Measurements from ENCODE around the gene TCP10L. TPM values are rescaled to one million over a fixed set of nuclear protein-coding genes. Genes with fewer than 3 reads are reported as not detected.

Gene TCP10L
- total and polyA plus RNA-seq, 10 of the 15 experiments (the other 5 are each of a cell fraction or from before 2014, with no cell fraction given): 0.11 to 0.45 (median 0.19) TPM; not detected in 3

DNA sequence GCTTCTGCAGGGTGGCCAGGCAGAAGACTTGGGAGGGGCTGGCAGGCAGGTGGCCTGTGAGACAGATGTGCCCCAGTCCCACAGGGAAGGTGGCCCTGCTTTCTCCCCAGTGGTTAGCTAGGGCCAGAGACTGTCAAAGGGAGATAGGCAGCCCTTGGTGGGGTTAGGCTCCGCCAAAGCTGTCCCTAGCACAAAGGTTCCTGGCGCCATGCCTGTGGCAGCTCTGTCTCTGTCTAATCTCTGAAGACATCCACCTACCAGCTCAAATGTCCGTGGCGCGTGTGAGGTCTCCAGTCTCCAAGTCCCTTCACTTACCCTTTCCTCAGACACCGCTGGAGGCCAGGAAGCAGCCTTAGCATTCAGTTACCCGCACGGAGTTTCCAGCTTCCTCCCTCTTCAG is 17.7 kb downstream of the TCP10L start:
- no peak overlapping the region for H3K9ac ChIP-seq (ENCODE audit: control insufficient read depth, insufficient read depth, low read length)
- ChIA-PET SMC1A (ENCODE audit: uncharacterized antibody, unreplicated experiment) (interaction anchor here (1.3 kb wide), 1 partner anchor 108 kb away, joined by 3 read pairs; no protein-coding TSS in a partner anchor), RAD21 (ENCODE audit: unreplicated experiment) (no interaction called here), CTCF (interaction anchor here (1.3 to 3.1 kb wide), 3 partner anchors 34 to 172 kb away, joined by 3 to 34 read pairs (median 5); no protein-coding TSS in a partner anchor), POLR2A (no interaction called here)
- peaks cover 2 to 3% of the 10 kb centered on the region in 2 experiments; a peak in 1 of 4 replicates for H3K27me3 ChIP-seq (replicated peaks in 1 of 2; ENCODE audit: control insufficient read depth in 2 of 2, insufficient read depth in 2 of 2, low read length in 1 of 2)
- no peak overlapping the region for H3K4me2 ChIP-seq (ENCODE audit: control insufficient read depth, insufficient read depth)
- H3K27ac ChIP-seq (ENCODE audit: control insufficient read depth, insufficient read depth): no peak overlapping the region
- H3K79me2 ChIP-seq (ENCODE audit: control insufficient read depth, insufficient read depth, low read length): no peaks in the 10 kb centered on the region
- BruUV-seq (replicated peaks): no TSS peak
- ATAC-seq (no peak), FAIRE-seq (no peak), DNase-seq (ENCODE audit: low read depth, low spot score) (no peak)
- H3K9me3 ChIP-seq (replicated peaks; ENCODE audit: control insufficient read depth, insufficient read depth, low read length): peaks cover 1% of the 10 kb centered on the region; the same call in 1 of the 3 replicates
- no peaks in the 10 kb centered on the region for H4K20me1 ChIP-seq (ENCODE audit: control insufficient read depth, insufficient read depth)
- in situ Hi-C loops (cut with MboI) (no loop called here), intact Hi-C loops (cut with micrococcal nuclease; ENCODE audit: unreplicated experiment) (loop anchor here (10.0 kb wide), 1 partner anchor 163 kb away; no protein-coding TSS in a partner anchor)
- WGBS (ENCODE audit: insufficient coverage, insufficient replicate concordance, low lambda C conversion rate, missing lambda C conversion rate): 70% methylated on average over 8 of the region's 8 CpGs
- H3K4me3 ChIP-seq: no peak overlapping the region
- H2AFZ ChIP-seq (ENCODE audit: control insufficient read depth, low read depth, low read length): no peak overlapping the region
- TF ChIP-seq SREBF2 (IDR thresholded peaks at IDR 0.05; ENCODE audit: low read length) (no peak), KLF5 (IDR thresholded peaks at IDR 0.05; ENCODE audit: partially characterized antibody) (no peak)
- H3K36me3 ChIP-seq (ENCODE audit: control insufficient read depth in 2 of 2, insufficient read depth in 2 of 2, low read length in 1 of 2): no peaks in the 10 kb centered on the region
- no peaks in the 10 kb centered on the region; the same call in 1 of the 2 replicates for H3K4me1 ChIP-seq (ENCODE audit: control insufficient read depth, insufficient read depth, low read length)

DNA sequence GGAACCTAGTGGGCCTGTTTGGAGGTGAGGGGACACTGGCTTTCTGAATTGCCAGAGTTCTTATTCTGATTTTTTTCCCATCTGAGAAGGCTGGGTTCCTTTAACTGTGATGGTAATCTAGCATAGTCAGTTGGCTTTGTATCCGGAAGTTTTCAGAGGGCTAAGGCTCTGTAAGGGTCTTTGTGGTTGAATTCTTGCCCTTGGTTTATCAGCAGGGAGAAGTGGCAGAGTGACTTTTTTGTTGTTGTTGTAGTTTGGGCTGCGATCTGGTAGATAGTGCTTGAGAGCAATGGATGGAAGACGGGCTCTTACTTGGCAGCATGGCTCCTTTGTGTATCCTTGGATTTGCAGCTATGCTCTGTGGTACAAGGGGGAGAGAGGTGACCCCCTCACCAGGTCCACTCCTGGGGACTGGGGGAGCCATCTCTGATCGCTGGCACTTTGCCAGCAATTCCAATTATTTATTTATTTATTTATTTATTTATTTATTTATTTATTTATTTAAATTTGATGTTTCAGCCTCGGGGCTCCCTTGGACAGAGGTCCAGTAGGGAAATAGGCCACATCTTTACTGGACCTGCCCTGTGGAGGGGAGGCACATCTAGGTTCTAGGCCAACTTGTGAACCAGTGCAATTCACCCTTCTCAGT is 18.5 kb downstream of the TCP10L start:
- H3K4me2 ChIP-seq (ENCODE audit: control insufficient read depth, insufficient read depth): no peak overlapping the region
- ATAC-seq (no peak), FAIRE-seq (no peak), DNase-seq (ENCODE audit: low read depth, low spot score) (no peak)
- ChIA-PET RAD21 (ENCODE audit: unreplicated experiment) (no interaction called here), CTCF (interaction anchor here (0.7 to 3.1 kb wide), 2 partner anchors 163 kb away, joined by 3 to 34 read pairs; no protein-coding TSS in a partner anchor), POLR2A (no interaction called here), SMC1A (ENCODE audit: uncharacterized antibody, unreplicated experiment) (no interaction called here)
- BruUV-seq (replicated peaks): no TSS peak
- intact Hi-C loops (cut with micrococcal nuclease; ENCODE audit: unreplicated experiment): loop anchor here (10.0 kb wide), 1 partner anchor 162 kb away; no protein-coding TSS in a partner anchor
- H3K27me3 ChIP-seq (replicated peaks in 1 of 2; ENCODE audit: control insufficient read depth in 2 of 2, insufficient read depth in 2 of 2, low read length in 1 of 2): peaks cover 2 to 3% of the 10 kb centered on the region in 2 experiments; a peak in 1 of 4 replicates
- TF ChIP-seq SIN3A (IDR thresholded peaks at IDR 0.05; ENCODE audit: low read depth, low read length) (no peak), NRF1 (conservative IDR thresholded peaks at IDR 0.05; ENCODE audit: low read depth, low read length) (no peak), SRF (IDR thresholded peaks at IDR 0.05; ENCODE audit: low read depth in 2 of 2, low read length in 2 of 2) (no peak), CEBPB (IDR thresholded peaks at IDR 0.05; ENCODE audit: borderline replicate concordance in 1 of 2, low read depth in 2 of 2, low read length in 2 of 2) (no peak), MEF2A (IDR thresholded peaks at IDR 0.05; ENCODE audit: insufficient read depth, low read depth, low read length) (no peak), POLR2AphosphoS5 (IDR thresholded peaks at IDR 0.05; ENCODE audit: low read length) (no peak)
- TF ChIP-seq, protein P1, sequence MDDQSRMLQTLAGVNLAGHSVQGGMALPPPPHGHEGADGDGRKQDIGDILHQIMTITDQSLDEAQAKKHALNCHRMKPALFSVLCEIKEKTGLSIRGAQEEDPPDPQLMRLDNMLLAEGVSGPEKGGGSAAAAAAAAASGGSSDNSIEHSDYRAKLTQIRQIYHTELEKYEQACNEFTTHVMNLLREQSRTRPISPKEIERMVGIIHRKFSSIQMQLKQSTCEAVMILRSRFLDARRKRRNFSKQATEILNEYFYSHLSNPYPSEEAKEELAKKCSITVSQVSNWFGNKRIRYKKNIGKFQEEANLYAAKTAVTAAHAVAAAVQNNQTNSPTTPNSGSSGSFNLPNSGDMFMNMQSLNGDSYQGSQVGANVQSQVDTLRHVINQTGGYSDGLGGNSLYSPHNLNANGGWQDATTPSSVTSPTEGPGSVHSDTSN (IDR thresholded peaks at IDR 0.05; ENCODE audit: insufficient replicate concordance, low read depth, low read length): no peak
- TF ChIP-seq, protein P2, sequence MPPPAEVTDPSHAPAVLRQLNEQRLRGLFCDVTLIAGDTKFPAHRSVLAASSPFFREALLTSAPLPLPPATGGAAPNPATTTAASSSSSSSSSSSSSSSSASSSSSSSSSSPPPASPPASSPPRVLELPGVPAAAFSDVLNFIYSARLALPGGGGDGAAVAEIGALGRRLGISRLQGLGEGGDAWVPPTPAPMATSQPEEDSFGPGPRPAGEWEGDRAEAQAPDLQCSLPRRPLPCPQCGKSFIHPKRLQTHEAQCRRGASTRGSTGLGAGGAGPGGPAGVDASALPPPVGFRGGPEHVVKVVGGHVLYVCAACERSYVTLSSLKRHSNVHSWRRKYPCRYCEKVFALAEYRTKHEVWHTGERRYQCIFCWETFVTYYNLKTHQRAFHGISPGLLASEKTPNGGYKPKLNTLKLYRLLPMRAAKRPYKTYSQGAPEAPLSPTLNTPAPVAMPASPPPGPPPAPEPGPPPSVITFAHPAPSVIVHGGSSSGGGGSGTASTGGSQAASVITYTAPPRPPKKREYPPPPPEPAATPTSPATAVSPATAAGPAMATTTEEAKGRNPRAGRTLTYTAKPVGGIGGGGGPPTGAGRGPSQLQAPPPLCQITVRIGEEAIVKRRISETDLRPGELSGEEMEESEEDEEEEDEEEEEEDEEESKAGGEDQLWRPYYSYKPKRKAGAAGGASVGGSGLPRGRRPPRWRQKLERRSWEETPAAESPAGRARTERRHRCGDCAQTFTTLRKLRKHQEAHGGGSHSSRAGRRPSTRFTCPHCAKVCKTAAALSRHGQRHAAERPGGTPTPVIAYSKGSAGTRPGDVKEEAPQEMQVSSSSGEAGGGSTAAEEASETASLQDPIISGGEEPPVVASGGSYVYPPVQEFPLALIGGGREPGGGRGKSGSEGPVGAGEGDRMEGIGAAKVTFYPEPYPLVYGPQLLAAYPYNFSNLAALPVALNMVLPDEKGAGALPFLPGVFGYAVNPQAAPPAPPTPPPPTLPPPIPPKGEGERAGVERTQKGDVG (CRISPR knock-in tag; IDR thresholded peaks at IDR 0.05): no peak
- no peaks in the 10 kb centered on the region for H3K36me3 ChIP-seq (ENCODE audit: control insufficient read depth in 2 of 2, insufficient read depth in 2 of 2, low read length in 1 of 2)
- no peaks in the 10 kb centered on the region for H4K20me1 ChIP-seq (ENCODE audit: control insufficient read depth, insufficient read depth)
- no peak overlapping the region for H3K9ac ChIP-seq (ENCODE audit: control insufficient read depth, insufficient read depth, low read length)
- WGBS (ENCODE audit: insufficient coverage, insufficient replicate concordance, low lambda C conversion rate, missing lambda C conversion rate): 42% methylated on average over 5 of the region's 5 CpGs
- no peak overlapping the region for H3K27ac ChIP-seq (ENCODE audit: control insufficient read depth, insufficient read depth)
- H3K9me3 ChIP-seq (replicated peaks; ENCODE audit: control insufficient read depth, insufficient read depth, low read length): peaks cover 1% of the 10 kb centered on the region; the same call in 1 of the 3 replicates
- no peaks in the 10 kb centered on the region for H3K79me2 ChIP-seq (ENCODE audit: control insufficient read depth, insufficient read depth, low read length)
- in situ Hi-C loops (cut with MboI): no loop called here
- H3K4me3 ChIP-seq: no peak overlapping the region
- no peak overlapping the region for H2AFZ ChIP-seq (ENCODE audit: control insufficient read depth, low read depth, low read length)
- no peaks in the 10 kb centered on the region; the same call in 1 of the 2 replicates for H3K4me1 ChIP-seq (ENCODE audit: control insufficient read depth, insufficient read depth, low read length)
